Upper lobe of left lung (tissue), 4 donors: ENCODE data around the gene NADK.

Source experiments
- CTCF ChIP-seq, 6 experiments: fragments of 450-650 bp in 4 of 6; fragments of 200-600 bp in 2 of 6; sonication (generic) in 2 of 6; IDR thresholded peaks; one replicate each; pipeline ENCODE4 v1.5.1; 2016 to 2019; ENCODE audit warnings: antibody characterized with exemption in 6 of 6
- POLR2AphosphoS5 ChIP-seq, 2 donors: sonication (generic); formaldehyde crosslinking; IDR thresholded peaks; one replicate each; pipeline ENCODE4 v1.5.1; 2017; ENCODE audit warnings: antibody characterized with exemption in 2 of 2

GRCh38 chr1:1776672-1777582 is 1.3 kb downstream of the NADK start:
- TF ChIP-seq CTCF (IDR thresholded peaks at IDR 0.05) (no peak), POLR2AphosphoS5 (IDR thresholded peaks at IDR 0.05) (no peak)
